Osteocyte (in vitro differentiated cells): Measurements from ENCODE around the gene CPZ. TPM values are rescaled to one million over a fixed set of nuclear protein-coding genes. Genes with fewer than 3 reads are reported as not detected.

Experiments
- DNase-seq: peaks from one replicate; pipeline ENCODE4 v3.0.0; 2021; ENCODE audit warnings: mixed read lengths; ENCODE audit not compliant: unreplicated experiment; ENCODE audit errors: extremely low spot score
- H3K27ac Mint-ChIP-seq: one replicate; pipeline ENCODE4 v1.8.0; 2021; ENCODE audit warnings: mild to moderate bottlenecking, mixed read lengths; ENCODE audit not compliant: unreplicated experiment
- H3K27me3 Mint-ChIP-seq: one replicate; pipeline ENCODE4 v1.8.0; 2021; ENCODE audit warnings: mixed read lengths; ENCODE audit not compliant: unreplicated experiment
- H3K36me3 Mint-ChIP-seq: one replicate; pipeline ENCODE4 v1.8.0; 2021; ENCODE audit warnings: mixed read lengths; ENCODE audit not compliant: unreplicated experiment
- H3K4me1 Mint-ChIP-seq: one replicate; pipeline ENCODE4 v1.8.0; 2021; ENCODE audit warnings: mixed read lengths; ENCODE audit not compliant: unreplicated experiment
- H3K4me3 Mint-ChIP-seq: one replicate; pipeline ENCODE4 v1.8.0; 2021; ENCODE audit warnings: mild to moderate bottlenecking, moderate library complexity, mixed read lengths; ENCODE audit not compliant: unreplicated experiment
- H3K9me3 Mint-ChIP-seq: one replicate; pipeline ENCODE4 v1.8.0; 2021; ENCODE audit warnings: mixed read lengths; ENCODE audit not compliant: unreplicated experiment
- total RNA-seq: library from RNA; stranded (reverse); gene quantifications from 2 replicates; pipeline ENCODE4 v1.2.1, GENCODE V29; 2021
- TF ChIP-seq, protein P1 (sequence below): fragments of 200-600 bp; sonication (generic); IDR thresholded peaks from 2 replicates; pipeline ENCODE4 v1.5.0; 2021; ENCODE audit warnings: antibody characterized with exemption, mild to moderate bottlenecking, moderate library complexity

CPZ gene
- total RNA-seq, 1 donor from 2014 or later = 10.7 TPM

DNA sequence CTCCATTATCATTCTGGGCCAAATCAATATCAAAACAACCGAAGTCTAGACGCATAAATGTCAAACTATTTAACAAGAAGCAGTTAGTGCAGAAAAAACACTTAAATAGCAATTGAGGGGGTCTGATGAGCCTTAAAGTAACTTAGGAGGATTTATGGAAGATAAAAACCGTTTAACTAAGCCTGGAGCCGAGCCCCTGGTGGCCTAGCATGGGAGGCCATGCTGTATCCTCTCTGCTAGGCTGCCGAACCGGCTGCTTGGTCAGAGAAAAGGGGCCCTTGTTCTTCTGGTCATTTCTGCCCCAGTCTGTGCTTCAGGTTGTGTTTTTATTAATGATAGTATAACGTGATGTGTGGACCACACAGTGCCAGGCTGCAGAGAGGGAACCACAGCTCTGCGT is 72.4 kb downstream of the CPZ start:
- TF ChIP-seq, protein P1, sequence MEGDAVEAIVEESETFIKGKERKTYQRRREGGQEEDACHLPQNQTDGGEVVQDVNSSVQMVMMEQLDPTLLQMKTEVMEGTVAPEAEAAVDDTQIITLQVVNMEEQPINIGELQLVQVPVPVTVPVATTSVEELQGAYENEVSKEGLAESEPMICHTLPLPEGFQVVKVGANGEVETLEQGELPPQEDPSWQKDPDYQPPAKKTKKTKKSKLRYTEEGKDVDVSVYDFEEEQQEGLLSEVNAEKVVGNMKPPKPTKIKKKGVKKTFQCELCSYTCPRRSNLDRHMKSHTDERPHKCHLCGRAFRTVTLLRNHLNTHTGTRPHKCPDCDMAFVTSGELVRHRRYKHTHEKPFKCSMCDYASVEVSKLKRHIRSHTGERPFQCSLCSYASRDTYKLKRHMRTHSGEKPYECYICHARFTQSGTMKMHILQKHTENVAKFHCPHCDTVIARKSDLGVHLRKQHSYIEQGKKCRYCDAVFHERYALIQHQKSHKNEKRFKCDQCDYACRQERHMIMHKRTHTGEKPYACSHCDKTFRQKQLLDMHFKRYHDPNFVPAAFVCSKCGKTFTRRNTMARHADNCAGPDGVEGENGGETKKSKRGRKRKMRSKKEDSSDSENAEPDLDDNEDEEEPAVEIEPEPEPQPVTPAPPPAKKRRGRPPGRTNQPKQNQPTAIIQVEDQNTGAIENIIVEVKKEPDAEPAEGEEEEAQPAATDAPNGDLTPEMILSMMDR = no peak
- H3K4me3 Mint-ChIP-seq = no peak overlapping the region
- no peak for DNase-seq
- H3K27me3 Mint-ChIP-seq = peaks cover 29% of the 10 kb centered on the region
- H3K36me3 Mint-ChIP-seq = no peaks in the 10 kb centered on the region
- no peaks in the 10 kb centered on the region for H3K9me3 Mint-ChIP-seq
- no peak overlapping the region for H3K27ac Mint-ChIP-seq
- H3K4me1 Mint-ChIP-seq = no peaks in the 10 kb centered on the region

DNA sequence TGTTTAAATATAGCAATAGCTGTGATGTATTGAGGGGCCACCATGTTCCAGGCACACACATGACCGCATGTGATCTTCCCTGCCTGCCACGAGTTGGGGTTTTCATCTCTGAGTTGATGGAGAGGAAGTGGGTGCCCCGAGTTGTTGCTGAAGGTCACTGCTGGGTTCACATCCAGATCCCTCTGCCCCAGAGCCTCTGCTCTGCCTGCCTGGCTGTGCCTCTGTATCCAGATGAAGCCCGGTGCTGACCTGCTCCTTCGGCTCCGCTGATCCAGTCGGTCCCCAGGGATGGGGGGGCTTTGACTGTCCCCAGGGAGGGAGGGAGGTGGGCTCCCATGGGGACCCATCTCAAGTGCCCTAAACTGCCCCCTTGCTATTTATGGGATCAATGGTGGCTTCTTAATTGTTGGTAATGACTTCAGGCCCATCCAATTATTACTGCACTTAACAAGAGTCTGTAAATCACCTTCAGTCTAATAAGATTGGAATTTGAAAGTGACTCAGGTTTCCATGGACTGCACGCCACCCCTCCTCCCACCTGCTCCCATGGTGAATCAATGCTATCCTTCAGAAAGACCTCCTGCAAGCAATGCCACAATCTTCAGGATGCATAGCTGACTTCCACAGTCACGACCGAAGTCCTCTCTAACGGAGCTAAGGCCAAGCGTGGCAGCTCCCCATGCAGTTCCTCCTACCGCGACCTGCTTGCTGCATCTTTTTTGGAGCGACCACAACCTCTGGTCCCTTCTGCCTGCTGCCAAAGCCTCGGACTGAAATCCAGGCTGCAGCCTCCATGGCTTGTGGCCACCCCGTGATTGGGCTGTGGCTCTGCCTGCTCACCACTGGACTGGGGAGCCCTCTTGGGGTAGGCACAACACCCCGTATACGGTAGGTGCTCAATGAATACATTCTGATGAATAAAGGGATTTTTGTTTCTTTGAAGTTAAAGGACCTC is 73.1 kb downstream of the CPZ start:
- H3K4me1 Mint-ChIP-seq = no peaks in the 10 kb centered on the region
- no peaks in the 10 kb centered on the region for H3K36me3 Mint-ChIP-seq
- TF ChIP-seq, protein P1 = no peak
- no peak overlapping the region for H3K4me3 Mint-ChIP-seq
- no peak overlapping the region for H3K27ac Mint-ChIP-seq
- no peak for DNase-seq
- H3K27me3 Mint-ChIP-seq = peaks cover 26% of the 10 kb centered on the region
- no peaks in the 10 kb centered on the region for H3K9me3 Mint-ChIP-seq

DNA sequence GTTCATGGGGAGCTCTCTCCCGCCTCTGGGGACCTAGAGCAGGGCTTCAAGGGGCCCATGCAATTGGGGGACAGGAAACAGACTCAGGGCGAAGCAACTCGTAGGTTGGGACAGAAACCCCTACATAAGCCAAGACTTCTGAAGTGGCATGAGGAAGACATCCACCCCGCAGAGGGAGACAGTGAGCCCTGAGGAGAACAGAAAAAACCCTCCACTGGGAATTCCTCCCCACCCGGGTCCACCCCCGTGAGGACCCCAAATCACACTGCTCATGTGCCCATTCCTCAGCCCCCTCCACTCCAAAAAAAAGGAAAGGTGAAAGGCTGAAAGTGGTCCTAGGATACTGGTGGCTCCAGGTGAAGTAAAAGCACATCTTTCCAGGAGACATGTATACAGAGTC is 74.0 kb downstream of the CPZ start:
- DNase-seq = no peak
- H3K36me3 Mint-ChIP-seq = no peaks in the 10 kb centered on the region
- H3K4me1 Mint-ChIP-seq = no peaks in the 10 kb centered on the region
- TF ChIP-seq, protein P1 = no peak
- H3K27me3 Mint-ChIP-seq = peaks cover 31% of the 10 kb centered on the region
- no peak overlapping the region for H3K27ac Mint-ChIP-seq
- H3K4me3 Mint-ChIP-seq = no peak overlapping the region
- H3K9me3 Mint-ChIP-seq = no peaks in the 10 kb centered on the region

Other genes with a start within 250 kb of the CPZ start
- gene ACOX3, start 152.0 kb upstream of the CPZ start, total RNA-seq = 25.2 and 25.9 TPM in 2 replicates
- gene TRMT44, start 152.0 kb upstream of the CPZ start, total RNA-seq = 20.4 and 24.5 TPM in 2 replicates
- gene GPR78, start 12.4 kb upstream of the CPZ start, total RNA-seq = 0.26 and 0.54 TPM in 2 replicates